HEK293T (cell line): ENCODE data around the gene NTNG2.

Experiments
- BHLHE40 ChIP-seq: fragments of 450-650 bp; IDR thresholded peaks from 2 replicates; pipeline ENCODE4 v1.6.1; 2016; ENCODE audit warnings: mild to moderate bottlenecking, moderate library complexity, borderline replicate concordance
- CTBP1 ChIP-seq: fragments of 450-650 bp; IDR thresholded peaks from 2 replicates; pipeline ENCODE4 v1.6.1; 2016; ENCODE audit warnings: borderline replicate concordance
- ELF4 ChIP-seq: fragments of 450-650 bp; IDR thresholded peaks from 2 replicates; pipeline ENCODE4 v1.6.1; 2017; ENCODE audit warnings: antibody characterized with exemption
- FOXK2 ChIP-seq: fragments of 450-650 bp; IDR thresholded peaks from 2 replicates; pipeline ENCODE4 v1.6.1; 2016; ENCODE audit warnings: mild to moderate bottlenecking
- FOXM1 ChIP-seq: fragments of 450-650 bp; IDR thresholded peaks from 2 replicates; pipeline ENCODE4 v1.6.1; 2017; ENCODE audit warnings: mild to moderate bottlenecking, borderline replicate concordance
- LEF1 ChIP-seq: fragments of 450-650 bp; IDR thresholded peaks from 2 replicates; pipeline ENCODE4 v1.6.1; 2017; ENCODE audit warnings: mild to moderate bottlenecking, borderline replicate concordance
- SP1 ChIP-seq: fragments of 450-650 bp; IDR thresholded peaks from 2 replicates; pipeline ENCODE4 v1.6.1; 2017
- SUZ12 ChIP-seq: fragments of 450-650 bp; IDR thresholded peaks from 2 replicates; pipeline ENCODE4 v1.6.1; 2016; ENCODE audit warnings: mild to moderate bottlenecking
- TARDBP ChIP-seq: fragments of 450-650 bp; IDR thresholded peaks from 2 replicates; pipeline ENCODE4 v1.6.1; 2016

DNA sequence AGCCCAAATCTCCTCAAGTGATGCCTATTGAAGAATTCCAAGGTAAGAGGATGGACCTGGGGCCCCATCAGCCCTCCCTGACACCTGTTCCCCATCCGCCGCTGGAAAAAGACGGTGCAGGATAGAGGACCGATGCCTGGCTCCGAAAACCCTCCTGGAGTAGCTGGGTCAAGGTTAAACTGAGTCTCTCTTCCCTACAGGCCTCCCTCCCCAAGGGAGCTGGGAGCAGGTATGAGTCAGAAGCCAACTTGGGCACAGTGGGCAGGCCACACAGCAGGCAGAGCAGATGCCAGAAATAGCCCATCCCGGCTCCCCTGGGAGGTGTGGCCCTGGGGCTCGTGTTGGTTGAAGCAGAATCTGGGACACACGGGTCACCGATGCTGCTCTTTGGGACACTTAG is 75.6 kb downstream of the NTNG2 start:
- TF ChIP-seq BHLHE40, result no peak
- no peak for TF ChIP-seq FOXM1
- no peak for TF ChIP-seq CTBP1
- TF ChIP-seq SP1, result no peak
- no peak for TF ChIP-seq TARDBP
- TF ChIP-seq SUZ12, result no peak
- TF ChIP-seq LEF1, result no peak
- TF ChIP-seq FOXK2, result no peak
- no peak for TF ChIP-seq ELF4
